Keratinocyte (primary cell): ENCODE measurements around the gene P2RX7.

Experiments used
- CTCF ChIP-seq, 3 experiments: IDR thresholded peaks in 1 of 3; conservative IDR thresholded peaks in 1 of 3; optimal IDR thresholded peaks in 1 of 3; 2 replicates in 2 of 3; 3 replicates in 1 of 3; pipeline versions ENCODE3 to v1.5.1; 2011; ENCODE audit warnings: low read length in 3 of 3, mild to moderate bottlenecking in 3 of 3, moderate library complexity in 2 of 3, control low read depth in 1 of 3, inconsistent platforms in 1 of 3; ENCODE audit not compliant: insufficient read depth in 2 of 3; ENCODE audit errors: extremely low read depth in 1 of 3
- EZH2 ChIP-seq: IDR thresholded peaks from one replicate; pipeline ENCODE4 v1.6.1; 2012; ENCODE audit warnings: inconsistent platforms, mild to moderate bottlenecking, low read length, moderate library complexity

DNA sequence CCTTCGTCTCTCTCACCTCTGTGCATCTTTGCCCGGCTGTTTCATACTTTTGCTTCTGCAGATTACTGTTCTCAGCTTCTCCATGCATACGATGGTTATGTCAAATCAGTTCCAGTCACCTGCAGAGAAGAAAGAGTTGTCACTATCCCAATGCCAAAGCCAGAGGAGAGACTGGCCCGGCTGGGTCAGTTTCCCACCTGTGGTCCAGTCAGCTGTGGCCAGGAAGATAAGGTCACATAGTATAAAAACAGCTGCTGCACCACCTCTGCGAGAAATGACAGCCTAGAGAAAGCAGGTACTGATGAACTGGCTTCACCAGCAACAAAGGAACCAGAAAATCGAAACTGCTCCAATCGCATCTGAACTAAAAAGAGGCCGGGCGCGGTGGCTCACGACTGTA lies 70.8 kb downstream of the P2RX7 start:
- TF ChIP-seq CTCF (optimal IDR thresholded peaks at IDR 0.05 in 1 of 3, IDR thresholded peaks at IDR 0.05 in 1 of 3, conservative IDR thresholded peaks at IDR 0.05 in 1 of 3; ENCODE audit: extremely low read depth in 1 of 3, insufficient read depth in 2 of 3, low read length in 3 of 3): no peak
- no peak for TF ChIP-seq EZH2
